WTC11 (cell line): Measurements from ENCODE around the gene EFNA5. TPM values are rescaled to one million over a fixed set of nuclear protein-coding genes. Genes with fewer than 3 reads are reported as not detected.

Source experiments
- ATAC-seq: fragments of 200-7000 bp; cut with Tn5 transposase; 2 replicates; pipeline ENCODE4 v1.10.0; 2021; ENCODE audit warnings: mild to moderate bottlenecking, moderate library complexity
- CTCF ChIA-PET: fragments of 300-600 bp; sonication (Branson Sonifier 250); formaldehyde crosslinking; loops from one replicate; lab custom pipeline; 2021; ENCODE audit warnings: antibody characterized with exemption; lab: Charles Lee
- POLR2A ChIA-PET: fragments of 350-600 bp; sonication (Branson Sonifier 250); formaldehyde crosslinking; loops from one replicate; lab custom pipeline; 2021; ENCODE audit warnings: antibody characterized with exemption; lab: Charles Lee
- DNase-seq: peaks from one replicate; pipeline ENCODE4 v3.0.0; 2021; ENCODE audit warnings: low spot score
- H3K27ac Mint-ChIP-seq: 2 replicates; pipeline ENCODE4 v1.8.0; 2021; ENCODE audit warnings: mixed read lengths
- H3K27me3 Mint-ChIP-seq: 2 replicates; pipeline ENCODE4 v1.8.0; 2021; ENCODE audit warnings: low read depth, mild to moderate bottlenecking, moderate library complexity, mixed read lengths
- H3K36me3 Mint-ChIP-seq: 2 replicates; pipeline ENCODE4 v1.8.0; 2021; ENCODE audit warnings: mixed read lengths
- H3K4me1 Mint-ChIP-seq: 2 replicates; pipeline ENCODE4 v1.8.0; 2022; ENCODE audit warnings: mixed read lengths
- H3K4me3 Mint-ChIP-seq: 2 replicates; pipeline ENCODE4 v1.8.0; 2021; ENCODE audit warnings: mild to moderate bottlenecking, moderate library complexity, mixed read lengths
- H3K9me3 Mint-ChIP-seq: 2 replicates; pipeline ENCODE4 v1.8.0; 2021; ENCODE audit warnings: mixed read lengths
- CBFB ChIP-seq: sonication (generic); formaldehyde crosslinking; IDR thresholded peaks from 2 replicates; pipeline ENCODE4 v1.8.1; 2022; ENCODE audit warnings: mild to moderate bottlenecking, low read depth, missing genetic modification reagents
- CREM ChIP-seq: sonication (generic); formaldehyde crosslinking; IDR thresholded peaks from 2 replicates; pipeline ENCODE4 v1.8.1; 2022; ENCODE audit warnings: mild to moderate bottlenecking, missing genetic modification reagents, moderate library complexity
- FOXJ3 ChIP-seq: sonication (generic); formaldehyde crosslinking; IDR thresholded peaks from 2 replicates; pipeline ENCODE4 v1.9.0; 2021; ENCODE audit warnings: missing genetic modification reagents, mild to moderate bottlenecking, borderline replicate concordance
- HMGA2 ChIP-seq: fragments of 250-450 bp; sonication (Bioruptor Pico); IDR thresholded peaks from 2 replicates; pipeline ENCODE4 v1.4.0; 2021; ENCODE audit warnings: mild to moderate bottlenecking, moderate library complexity
- NFATC4 ChIP-seq: fragments of 250-450 bp; sonication (Bioruptor Pico); IDR thresholded peaks from 2 replicates; pipeline ENCODE4 v1.9.0; 2021; ENCODE audit warnings: mild to moderate bottlenecking
- NFE2L1 ChIP-seq: sonication (generic); formaldehyde crosslinking; IDR thresholded peaks from 2 replicates; pipeline ENCODE4 v1.8.1; 2023; ENCODE audit warnings: missing genetic modification reagents
- SOX15 ChIP-seq: fragments of 250-450 bp; sonication (Bioruptor Pico); IDR thresholded peaks from 2 replicates; pipeline ENCODE4 v1.9.0; 2021; ENCODE audit warnings: mild to moderate bottlenecking
- SP1 ChIP-seq: sonication (generic); formaldehyde crosslinking; conservative IDR thresholded peaks from 2 replicates; pipeline ENCODE4 v1.8.1; 2022; ENCODE audit warnings: missing genetic modification reagents
- TP53 ChIP-seq: sonication (generic); formaldehyde crosslinking; IDR thresholded peaks from 2 replicates; pipeline ENCODE4 v1.8.1; 2023; ENCODE audit warnings: mild to moderate bottlenecking, missing genetic modification reagents
- ZNF121 ChIP-seq: sonication (generic); formaldehyde crosslinking; IDR thresholded peaks from 2 replicates; pipeline ENCODE4 v1.8.0; 2023; ENCODE audit warnings: missing genetic modification reagents
- ZNF416 ChIP-seq: fragments of 250-450 bp; sonication (Bioruptor Pico); IDR thresholded peaks from 2 replicates; pipeline ENCODE4 v1.9.0; 2021; ENCODE audit warnings: mild to moderate bottlenecking, inconsistent platforms
- ZNF671 ChIP-seq: fragments of 250-450 bp; sonication (Bioruptor Pico); IDR thresholded peaks from 2 replicates; pipeline ENCODE4 v1.8.0; 2021; ENCODE audit warnings: mild to moderate bottlenecking
- total RNA-seq: library from RNA; stranded (reverse); gene quantifications from 3 replicates; pipeline ENCODE4 v1.2.3, GENCODE V29; 2021
- TF ChIP-seq, protein P1 (sequence below): sonication (generic); formaldehyde crosslinking; IDR thresholded peaks from 2 replicates; pipeline ENCODE4 v1.8.0; 2022; ENCODE audit warnings: mild to moderate bottlenecking, missing genetic modification reagents
- TF ChIP-seq, protein P2 (sequence below): fragments of 250-450 bp; sonication (Bioruptor Pico); IDR thresholded peaks from 2 replicates; pipeline ENCODE4 v1.9.0; 2021; ENCODE audit warnings: moderate library complexity, mild to moderate bottlenecking, inconsistent platforms, borderline replicate concordance
- TF ChIP-seq, protein P3 (sequence below): sonication (generic); formaldehyde crosslinking; IDR thresholded peaks from 2 replicates; pipeline ENCODE4 v1.8.1; 2022; ENCODE audit warnings: mild to moderate bottlenecking, missing genetic modification reagents, moderate library complexity, borderline replicate concordance
- TF ChIP-seq, protein P4 (sequence below): fragments of 250-450 bp; sonication (Bioruptor Pico); IDR thresholded peaks from 2 replicates; pipeline ENCODE4 v1.9.0; 2021; ENCODE audit warnings: mild to moderate bottlenecking
- TF ChIP-seq, protein P5 (sequence below): fragments of 200-600 bp; IDR thresholded peaks from 2 replicates; pipeline ENCODE4 v1.8.0; 2022; ENCODE audit warnings: antibody characterized with exemption
- TF ChIP-seq, protein P6 (sequence below): sonication (generic); formaldehyde crosslinking; IDR thresholded peaks from 2 replicates; pipeline ENCODE4 v1.8.0; 2022; ENCODE audit warnings: mild to moderate bottlenecking, missing genetic modification reagents

The EFNA5 gene
- total RNA-seq, 1 experiment from 2014 or later, result 17.4 TPM

DNA sequence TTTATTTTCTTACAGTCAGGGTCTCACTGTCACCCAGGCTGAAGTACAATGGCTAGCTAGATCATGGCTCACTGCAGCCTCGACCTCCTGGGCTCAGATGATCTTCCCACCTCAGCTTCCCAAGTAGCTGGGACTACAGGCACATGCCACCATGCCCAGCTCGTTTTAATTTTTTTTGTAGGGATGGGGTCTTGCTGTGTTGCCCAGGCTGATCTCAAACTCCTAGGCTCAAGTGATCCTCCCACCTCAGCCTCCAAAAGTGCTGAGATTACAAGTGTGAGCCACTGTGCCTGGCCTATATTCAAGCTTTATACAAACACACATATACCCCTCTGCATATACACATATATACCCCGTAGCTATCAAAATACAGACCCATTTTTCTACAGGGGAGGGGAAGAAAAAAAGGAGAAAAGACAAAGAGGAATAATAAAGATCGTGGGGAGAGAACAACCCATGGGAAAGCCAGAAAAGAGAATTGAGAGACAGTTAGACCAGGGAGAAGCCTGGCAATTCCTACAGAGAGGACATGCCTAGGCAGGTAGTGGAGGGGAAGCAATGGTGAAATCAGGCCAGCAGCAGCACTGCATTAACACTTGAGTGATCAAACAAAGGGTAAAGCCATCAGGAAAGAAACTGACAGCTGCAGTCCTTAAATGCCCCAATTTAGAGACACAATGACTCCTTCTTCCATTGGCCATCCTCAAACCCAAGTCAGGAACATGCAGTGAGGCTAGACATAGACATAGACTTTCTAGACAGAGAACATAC, 102.7 kb downstream of the EFNA5 start:
- Mint-ChIP-seq H3K4me1 (peaks cover 89% of the 10 kb centered on the region), H3K36me3 (no peaks in the 10 kb centered on the region), H3K27me3 (no peaks in the 10 kb centered on the region), H3K4me3 (no peak overlapping the region), H3K9me3 (no peaks in the 10 kb centered on the region), H3K27ac (peak overlapping the region; percentile 56)
- TF ChIP-seq, protein P1, sequence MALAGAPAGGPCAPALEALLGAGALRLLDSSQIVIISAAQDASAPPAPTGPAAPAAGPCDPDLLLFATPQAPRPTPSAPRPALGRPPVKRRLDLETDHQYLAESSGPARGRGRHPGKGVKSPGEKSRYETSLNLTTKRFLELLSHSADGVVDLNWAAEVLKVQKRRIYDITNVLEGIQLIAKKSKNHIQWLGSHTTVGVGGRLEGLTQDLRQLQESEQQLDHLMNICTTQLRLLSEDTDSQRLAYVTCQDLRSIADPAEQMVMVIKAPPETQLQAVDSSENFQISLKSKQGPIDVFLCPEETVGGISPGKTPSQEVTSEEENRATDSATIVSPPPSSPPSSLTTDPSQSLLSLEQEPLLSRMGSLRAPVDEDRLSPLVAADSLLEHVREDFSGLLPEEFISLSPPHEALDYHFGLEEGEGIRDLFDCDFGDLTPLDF (CRISPR knock-in tag), result no peak
- TF ChIP-seq ZNF121 (CRISPR knock-in tag), result peak; percentile 98
- TF ChIP-seq, protein P2, sequence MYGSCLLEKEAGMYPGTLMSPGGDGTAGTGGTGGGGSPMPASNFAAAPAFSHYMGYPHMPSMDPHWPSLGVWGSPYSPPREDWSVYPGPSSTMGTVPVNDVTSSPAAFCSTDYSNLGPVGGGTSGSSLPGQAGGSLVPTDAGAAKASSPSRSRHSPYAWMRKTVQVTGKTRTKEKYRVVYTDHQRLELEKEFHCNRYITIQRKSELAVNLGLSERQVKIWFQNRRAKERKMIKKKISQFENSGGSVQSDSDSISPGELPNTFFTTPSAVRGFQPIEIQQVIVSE (CRISPR knock-in tag), result no peak
- 0 out of 2 replicates have a peak, but pooled peaks have one; percentile 26 for TF ChIP-seq TP53 (CRISPR knock-in tag)
- DNase-seq (no peak), ATAC-seq (no peak)
- POLR2A ChIA-PET, result interaction anchor here (0.6 kb wide), 1 partner anchor 58 kb away, joined by 4 read pairs; no protein-coding TSS in a partner anchor
- CTCF ChIA-PET, result no interaction called here

DNA sequence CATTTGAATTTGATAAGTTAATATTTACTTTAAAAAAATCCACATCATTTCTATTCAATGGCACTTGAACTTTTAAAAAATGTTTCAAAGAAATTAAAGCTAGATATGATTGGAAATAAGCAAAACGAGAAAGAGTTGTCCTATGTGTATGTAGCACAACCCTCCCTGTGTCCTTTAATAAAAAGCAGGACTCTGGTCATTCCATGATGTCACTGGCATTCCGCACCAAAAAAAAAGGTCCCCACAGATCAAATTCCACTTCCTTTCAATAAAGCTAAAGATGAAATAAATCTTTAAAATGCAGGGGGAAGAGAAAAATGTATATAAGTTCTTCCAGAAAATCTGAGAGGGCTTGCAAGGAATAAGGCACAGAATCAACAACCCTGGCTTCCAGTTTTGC, 103.8 kb downstream of the EFNA5 start:
- POLR2A ChIA-PET, result no interaction called here
- TF ChIP-seq ZNF671 (CRISPR knock-in tag) (no peak), SOX15 (CRISPR knock-in tag) (no peak), FOXJ3 (no peak), NFATC4 (CRISPR knock-in tag) (no peak), ZNF416 (CRISPR knock-in tag) (no peak), NFE2L1 (CRISPR knock-in tag) (no peak), HMGA2 (CRISPR knock-in tag) (no peak), CBFB (CRISPR knock-in tag) (no peak), SP1 (no peak), CREM (no peak)
- TF ChIP-seq, protein P3, sequence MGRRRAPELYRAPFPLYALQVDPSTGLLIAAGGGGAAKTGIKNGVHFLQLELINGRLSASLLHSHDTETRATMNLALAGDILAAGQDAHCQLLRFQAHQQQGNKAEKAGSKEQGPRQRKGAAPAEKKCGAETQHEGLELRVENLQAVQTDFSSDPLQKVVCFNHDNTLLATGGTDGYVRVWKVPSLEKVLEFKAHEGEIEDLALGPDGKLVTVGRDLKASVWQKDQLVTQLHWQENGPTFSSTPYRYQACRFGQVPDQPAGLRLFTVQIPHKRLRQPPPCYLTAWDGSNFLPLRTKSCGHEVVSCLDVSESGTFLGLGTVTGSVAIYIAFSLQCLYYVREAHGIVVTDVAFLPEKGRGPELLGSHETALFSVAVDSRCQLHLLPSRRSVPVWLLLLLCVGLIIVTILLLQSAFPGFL (CRISPR knock-in tag), result no peak
- TF ChIP-seq, protein P4, sequence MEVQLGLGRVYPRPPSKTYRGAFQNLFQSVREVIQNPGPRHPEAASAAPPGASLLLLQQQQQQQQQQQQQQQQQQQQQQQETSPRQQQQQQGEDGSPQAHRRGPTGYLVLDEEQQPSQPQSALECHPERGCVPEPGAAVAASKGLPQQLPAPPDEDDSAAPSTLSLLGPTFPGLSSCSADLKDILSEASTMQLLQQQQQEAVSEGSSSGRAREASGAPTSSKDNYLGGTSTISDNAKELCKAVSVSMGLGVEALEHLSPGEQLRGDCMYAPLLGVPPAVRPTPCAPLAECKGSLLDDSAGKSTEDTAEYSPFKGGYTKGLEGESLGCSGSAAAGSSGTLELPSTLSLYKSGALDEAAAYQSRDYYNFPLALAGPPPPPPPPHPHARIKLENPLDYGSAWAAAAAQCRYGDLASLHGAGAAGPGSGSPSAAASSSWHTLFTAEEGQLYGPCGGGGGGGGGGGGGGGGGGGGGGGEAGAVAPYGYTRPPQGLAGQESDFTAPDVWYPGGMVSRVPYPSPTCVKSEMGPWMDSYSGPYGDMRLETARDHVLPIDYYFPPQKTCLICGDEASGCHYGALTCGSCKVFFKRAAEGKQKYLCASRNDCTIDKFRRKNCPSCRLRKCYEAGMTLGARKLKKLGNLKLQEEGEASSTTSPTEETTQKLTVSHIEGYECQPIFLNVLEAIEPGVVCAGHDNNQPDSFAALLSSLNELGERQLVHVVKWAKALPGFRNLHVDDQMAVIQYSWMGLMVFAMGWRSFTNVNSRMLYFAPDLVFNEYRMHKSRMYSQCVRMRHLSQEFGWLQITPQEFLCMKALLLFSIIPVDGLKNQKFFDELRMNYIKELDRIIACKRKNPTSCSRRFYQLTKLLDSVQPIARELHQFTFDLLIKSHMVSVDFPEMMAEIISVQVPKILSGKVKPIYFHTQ (CRISPR knock-in tag), result no peak
- TF ChIP-seq, protein P5, sequence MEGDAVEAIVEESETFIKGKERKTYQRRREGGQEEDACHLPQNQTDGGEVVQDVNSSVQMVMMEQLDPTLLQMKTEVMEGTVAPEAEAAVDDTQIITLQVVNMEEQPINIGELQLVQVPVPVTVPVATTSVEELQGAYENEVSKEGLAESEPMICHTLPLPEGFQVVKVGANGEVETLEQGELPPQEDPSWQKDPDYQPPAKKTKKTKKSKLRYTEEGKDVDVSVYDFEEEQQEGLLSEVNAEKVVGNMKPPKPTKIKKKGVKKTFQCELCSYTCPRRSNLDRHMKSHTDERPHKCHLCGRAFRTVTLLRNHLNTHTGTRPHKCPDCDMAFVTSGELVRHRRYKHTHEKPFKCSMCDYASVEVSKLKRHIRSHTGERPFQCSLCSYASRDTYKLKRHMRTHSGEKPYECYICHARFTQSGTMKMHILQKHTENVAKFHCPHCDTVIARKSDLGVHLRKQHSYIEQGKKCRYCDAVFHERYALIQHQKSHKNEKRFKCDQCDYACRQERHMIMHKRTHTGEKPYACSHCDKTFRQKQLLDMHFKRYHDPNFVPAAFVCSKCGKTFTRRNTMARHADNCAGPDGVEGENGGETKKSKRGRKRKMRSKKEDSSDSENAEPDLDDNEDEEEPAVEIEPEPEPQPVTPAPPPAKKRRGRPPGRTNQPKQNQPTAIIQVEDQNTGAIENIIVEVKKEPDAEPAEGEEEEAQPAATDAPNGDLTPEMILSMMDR, result no peak
- TF ChIP-seq, protein P6, sequence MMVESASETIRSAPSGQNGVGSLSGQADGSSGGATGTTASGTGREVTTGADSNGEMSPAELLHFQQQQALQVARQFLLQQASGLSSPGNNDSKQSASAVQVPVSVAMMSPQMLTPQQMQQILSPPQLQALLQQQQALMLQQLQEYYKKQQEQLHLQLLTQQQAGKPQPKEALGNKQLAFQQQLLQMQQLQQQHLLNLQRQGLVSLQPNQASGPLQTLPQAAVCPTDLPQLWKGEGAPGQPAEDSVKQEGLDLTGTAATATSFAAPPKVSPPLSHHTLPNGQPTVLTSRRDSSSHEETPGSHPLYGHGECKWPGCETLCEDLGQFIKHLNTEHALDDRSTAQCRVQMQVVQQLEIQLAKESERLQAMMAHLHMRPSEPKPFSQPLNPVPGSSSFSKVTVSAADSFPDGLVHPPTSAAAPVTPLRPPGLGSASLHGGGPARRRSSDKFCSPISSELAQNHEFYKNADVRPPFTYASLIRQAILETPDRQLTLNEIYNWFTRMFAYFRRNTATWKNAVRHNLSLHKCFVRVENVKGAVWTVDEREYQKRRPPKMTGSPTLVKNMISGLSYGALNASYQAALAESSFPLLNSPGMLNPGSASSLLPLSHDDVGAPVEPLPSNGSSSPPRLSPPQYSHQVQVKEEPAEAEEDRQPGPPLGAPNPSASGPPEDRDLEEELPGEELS (CRISPR knock-in tag), result no peak
- ATAC-seq (no peak), DNase-seq (no peak)
- H3K9me3 Mint-ChIP-seq, result no peaks in the 10 kb centered on the region
- peaks cover 82% of the 10 kb centered on the region for H3K4me1 Mint-ChIP-seq
- no peaks in the 10 kb centered on the region for H3K36me3 Mint-ChIP-seq
- H3K4me3 Mint-ChIP-seq, result no peak overlapping the region
- CTCF ChIA-PET, result no interaction called here
- H3K27me3 Mint-ChIP-seq, result no peaks in the 10 kb centered on the region
- H3K27ac Mint-ChIP-seq, result peak overlapping the region; percentile 53; the same call in 1 of the 2 replicates
